Measurements from ENCODE around the gene SVEP1. TPM values are rescaled to one million over a fixed set of nuclear protein-coding genes. Genes with fewer than 3 reads are reported as not detected.
"Not testable (repeated sequence)": the region's sequence is repeated elsewhere in the genome, so short reads cannot be mapped to it uniquely, and the experiment has no call there.

The SVEP1 gene
- total and polyA plus RNA-seq, 7 experiments from 2014 or later = 0.08 to 0.22 TPM; not detected in 5

- no peaks in the 10 kb centered on the region for H3K4me1 Mint-ChIP-seq
- H3K4me3 ChIP-seq (ENCODE audit: low read length) = no peak overlapping the region
- H3K27ac ChIP-seq (ENCODE audit: low read depth, low read length) = no peak overlapping the region
- H3K36me3 ChIP-seq (ENCODE audit: control insufficient read depth in 2 of 3, insufficient read depth in 3 of 3, low read length in 3 of 3) = no peaks in the 10 kb centered on the region
- H3K27me3 ChIP-seq (ENCODE audit: control insufficient read depth in 2 of 2, insufficient read depth in 2 of 2, low read length in 2 of 2) = no peaks in the 10 kb centered on the region
- no peaks in the 10 kb centered on the region for H3K9me3 ChIP-seq (ENCODE audit: control insufficient read depth in 2 of 3, low read length in 3 of 3)
- H3K9me3 Mint-ChIP-seq = peaks cover 0 to 2% (median 0%) of the 10 kb centered on the region in 11 donors
- ChIA-PET POLR2A (no interaction called here), CTCF (no interaction called here)
- H3K27ac Mint-ChIP-seq = no peak overlapping the region
- ATAC-seq (no peak), DNase-seq (no peak)
- H3K4me1 ChIP-seq (ENCODE audit: control insufficient read depth in 2 of 2, insufficient read depth in 2 of 2, low read length in 2 of 2) = no peaks in the 10 kb centered on the region
- no peaks in the 10 kb centered on the region for H3K36me3 Mint-ChIP-seq
- peaks cover 0 to 5% (median 0%) of the 10 kb centered on the region in 5 donors for H3K27me3 Mint-ChIP-seq
- H3K4me3 Mint-ChIP-seq = no peak overlapping the region
- intact Hi-C loops (cut with micrococcal nuclease) = no loop called here
Observed at GRCh38 chr9:110404473-110404872, 175.1 kb downstream of the SVEP1 start.

- ATAC-seq (no peak), DNase-seq (no peak)
- Histone ChIP-seq H3K27me3 (ENCODE audit: control insufficient read depth in 2 of 2, insufficient read depth in 2 of 2, low read length in 2 of 2) (no peaks in the 10 kb centered on the region), H3K4me3 (ENCODE audit: low read length) (no peak overlapping the region), H3K36me3 (ENCODE audit: control insufficient read depth in 2 of 3, insufficient read depth in 3 of 3, low read length in 3 of 3) (no peaks in the 10 kb centered on the region), H3K27ac (ENCODE audit: low read depth, low read length) (no peak overlapping the region), H3K9me3 (ENCODE audit: control insufficient read depth in 2 of 3, low read length in 3 of 3) (no peaks in the 10 kb centered on the region), H3K4me1 (ENCODE audit: control insufficient read depth in 2 of 2, insufficient read depth in 2 of 2, low read length in 2 of 2) (no peaks in the 10 kb centered on the region)
- intact Hi-C loops (cut with micrococcal nuclease) = no loop called here
- Mint-ChIP-seq H3K27me3 (peaks cover 0 to 5% (median 0%) of the 10 kb centered on the region in 5 donors), H3K27ac (no peak overlapping the region), H3K4me1 (no peaks in the 10 kb centered on the region), H3K36me3 (no peaks in the 10 kb centered on the region), H3K4me3 (no peak overlapping the region), H3K9me3 (peaks cover 0 to 4% (median 0%) of the 10 kb centered on the region in 11 donors)
- ChIA-PET POLR2A (no interaction called here), CTCF (no interaction called here)
Observed at GRCh38 chr9:110399983-110400382, 179.6 kb downstream of the SVEP1 start.

GRCh38 chr9:110398992-110399391 lies 180.5 kb downstream of the SVEP1 start:
- intact Hi-C loops (cut with micrococcal nuclease); CTCF ChIA-PET; H3K27ac ChIP-seq (ENCODE audit: low read depth, low read length): not testable (repeated sequence)

DNA sequence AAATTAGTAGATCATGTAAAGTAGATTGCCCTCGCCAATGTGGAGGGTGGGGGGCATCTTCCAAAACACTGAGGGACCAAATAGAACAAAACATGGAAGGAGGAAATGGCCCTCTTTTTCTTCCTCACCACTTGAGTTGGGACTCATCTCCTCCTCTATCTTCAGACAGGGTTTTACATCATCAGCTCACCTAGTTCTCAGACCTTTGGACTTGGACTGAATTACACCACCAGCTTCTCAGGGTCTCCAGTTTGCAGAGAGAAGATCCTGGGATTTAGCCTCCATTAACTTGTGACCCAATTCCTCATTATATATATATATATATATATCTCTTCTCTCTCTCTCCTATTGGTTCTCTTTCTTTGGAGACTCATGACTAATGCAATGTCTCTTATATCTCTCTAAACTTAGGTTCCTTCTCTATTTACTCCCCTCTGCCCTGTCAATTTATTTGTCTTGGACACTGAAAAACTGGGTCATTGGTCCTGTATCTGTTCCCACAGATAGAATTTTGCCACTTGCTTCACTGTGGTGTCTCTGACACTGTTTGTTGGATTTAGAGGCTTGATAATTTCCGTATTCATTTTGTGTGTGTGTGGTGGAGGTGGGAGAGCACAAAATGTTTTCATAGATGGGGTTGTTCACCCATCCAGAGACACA lies 187.6 kb downstream of the SVEP1 start:
- Histone ChIP-seq H3K9me3 (ENCODE audit: control insufficient read depth in 2 of 3, low read length in 3 of 3) (no peaks in the 10 kb centered on the region), H3K36me3 (ENCODE audit: control insufficient read depth in 2 of 3, insufficient read depth in 3 of 3, low read length in 3 of 3) (no peaks in the 10 kb centered on the region), H3K27ac (ENCODE audit: low read depth, low read length) (no peak overlapping the region), H3K27me3 (ENCODE audit: control insufficient read depth in 2 of 2, insufficient read depth in 2 of 2, low read length in 2 of 2) (no peaks in the 10 kb centered on the region), H3K4me1 (ENCODE audit: control insufficient read depth in 2 of 2, insufficient read depth in 2 of 2, low read length in 2 of 2) (no peaks in the 10 kb centered on the region), H3K4me3 (ENCODE audit: low read length) (no peak overlapping the region)
- ATAC-seq (no peak), DNase-seq (no peak)
- H3K27me3 Mint-ChIP-seq = peaks cover 0 to 17% (median 0%) of the 10 kb centered on the region in 5 donors
- H3K4me1 Mint-ChIP-seq = no peaks in the 10 kb centered on the region
- peaks cover 0 to 6% (median 0%) of the 10 kb centered on the region in 11 donors for H3K9me3 Mint-ChIP-seq
- POLR2A ChIA-PET = no interaction called here
- CTCF ChIA-PET = no interaction called here
- H3K36me3 Mint-ChIP-seq = no peaks in the 10 kb centered on the region
- intact Hi-C loops (cut with micrococcal nuclease) = no loop called here
- no peak overlapping the region for H3K4me3 Mint-ChIP-seq
- H3K27ac Mint-ChIP-seq = no peak overlapping the region

More at GRCh38 chr9:110398992-110399391, 180.5 kb downstream of the SVEP1 start:
- H3K27ac Mint-ChIP-seq; ATAC-seq; H3K4me1 ChIP-seq (ENCODE audit: control insufficient read depth in 2 of 2, insufficient read depth in 2 of 2, low read length in 2 of 2); H3K4me1 Mint-ChIP-seq; H3K4me3 Mint-ChIP-seq; DNase-seq; POLR2A ChIA-PET; H3K9me3 Mint-ChIP-seq; H3K36me3 Mint-ChIP-seq; H3K36me3 ChIP-seq (ENCODE audit: control insufficient read depth in 2 of 3, insufficient read depth in 3 of 3, low read length in 3 of 3); H3K27me3 ChIP-seq (ENCODE audit: control insufficient read depth in 2 of 2, insufficient read depth in 2 of 2, low read length in 2 of 2); H3K27me3 Mint-ChIP-seq; H3K9me3 ChIP-seq (ENCODE audit: control insufficient read depth in 2 of 3, low read length in 3 of 3); H3K4me3 ChIP-seq (ENCODE audit: low read length): not testable (repeated sequence)

DNA sequence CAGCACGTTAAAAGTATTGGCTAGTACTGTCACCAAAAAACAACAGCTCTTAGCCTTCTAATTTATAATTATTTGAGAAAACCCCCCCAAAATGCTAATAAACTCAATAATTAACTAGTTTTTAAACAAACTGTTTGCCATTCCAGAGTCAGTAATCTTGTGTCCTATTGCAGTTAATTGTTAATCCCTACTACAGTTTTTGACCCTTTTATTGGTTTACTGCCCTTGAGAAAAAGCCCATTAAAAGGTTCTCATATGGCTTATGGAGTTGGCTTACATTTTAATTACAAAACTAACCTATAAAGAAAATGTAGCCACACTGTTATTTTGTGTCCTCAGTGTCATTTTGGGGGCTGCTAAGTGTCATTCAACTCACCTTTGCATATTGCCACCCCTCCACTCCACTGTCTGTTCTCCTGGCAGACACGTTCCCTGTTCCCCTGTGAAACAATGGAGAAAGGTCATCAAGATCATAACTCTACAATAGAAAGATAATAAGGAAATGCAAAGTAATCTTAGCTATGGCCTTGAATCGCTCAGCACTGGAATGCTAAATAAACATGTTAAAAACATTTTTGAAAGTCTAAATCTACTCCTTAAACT lies 190.3 kb downstream of the SVEP1 start:
- CTCF ChIA-PET = no interaction called here
- no peak overlapping the region for H3K4me3 ChIP-seq (ENCODE audit: low read length)
- H3K9me3 Mint-ChIP-seq = peaks cover 0 to 6% (median 0%) of the 10 kb centered on the region in 11 donors

GRCh38 chr9:110383491-110383890 lies 196.1 kb downstream of the SVEP1 start:
- DNase-seq (no peak), ATAC-seq (no peak)
- Histone ChIP-seq H3K9me3 (ENCODE audit: control insufficient read depth in 2 of 3, low read length in 3 of 3) (no peaks in the 10 kb centered on the region), H3K27me3 (ENCODE audit: control insufficient read depth in 2 of 2, insufficient read depth in 2 of 2, low read length in 2 of 2) (no peaks in the 10 kb centered on the region), H3K27ac (ENCODE audit: low read depth, low read length) (no peak overlapping the region), H3K4me3 (ENCODE audit: low read length) (no peak overlapping the region), H3K36me3 (ENCODE audit: control insufficient read depth in 2 of 3, insufficient read depth in 3 of 3, low read length in 3 of 3) (no peaks in the 10 kb centered on the region), H3K4me1 (ENCODE audit: control insufficient read depth in 2 of 2, insufficient read depth in 2 of 2, low read length in 2 of 2) (no peaks in the 10 kb centered on the region)
- CTCF ChIA-PET = no interaction called here
- no peaks in the 10 kb centered on the region for H3K4me1 Mint-ChIP-seq
- POLR2A ChIA-PET = no interaction called here
- intact Hi-C loops (cut with micrococcal nuclease) = no loop called here
- H3K4me3 Mint-ChIP-seq = no peak overlapping the region
- no peaks in the 10 kb centered on the region for H3K36me3 Mint-ChIP-seq
- H3K27me3 Mint-ChIP-seq = peaks cover 4 to 25% (median 8%) of the 10 kb centered on the region in 5 donors
- H3K9me3 Mint-ChIP-seq = peaks cover 0 to 4% (median 0%) of the 10 kb centered on the region in 11 donors
- no peak overlapping the region for H3K27ac Mint-ChIP-seq

More for the DNA sequence above, 190.3 kb downstream of the SVEP1 start:
- Histone ChIP-seq H3K27ac (ENCODE audit: low read depth, low read length) (no peak overlapping the region), H3K27me3 (ENCODE audit: control insufficient read depth in 2 of 2, insufficient read depth in 2 of 2, low read length in 2 of 2) (no peaks in the 10 kb centered on the region), H3K9me3 (ENCODE audit: control insufficient read depth in 2 of 3, low read length in 3 of 3) (no peaks in the 10 kb centered on the region), H3K4me1 (ENCODE audit: control insufficient read depth in 2 of 2, insufficient read depth in 2 of 2, low read length in 2 of 2) (no peaks in the 10 kb centered on the region), H3K36me3 (ENCODE audit: control insufficient read depth in 2 of 3, insufficient read depth in 3 of 3, low read length in 3 of 3) (no peaks in the 10 kb centered on the region)
- H3K36me3 Mint-ChIP-seq = no peaks in the 10 kb centered on the region
- peaks cover 0 to 17% (median 4%) of the 10 kb centered on the region in 5 donors for H3K27me3 Mint-ChIP-seq
- POLR2A ChIA-PET = no interaction called here
- intact Hi-C loops (cut with micrococcal nuclease) = no loop called here
- DNase-seq = no peak
- no peaks in the 10 kb centered on the region for H3K4me1 Mint-ChIP-seq
- no peak for ATAC-seq
- H3K4me3 Mint-ChIP-seq = no peak overlapping the region
- H3K27ac Mint-ChIP-seq = no peak overlapping the region

DNA sequence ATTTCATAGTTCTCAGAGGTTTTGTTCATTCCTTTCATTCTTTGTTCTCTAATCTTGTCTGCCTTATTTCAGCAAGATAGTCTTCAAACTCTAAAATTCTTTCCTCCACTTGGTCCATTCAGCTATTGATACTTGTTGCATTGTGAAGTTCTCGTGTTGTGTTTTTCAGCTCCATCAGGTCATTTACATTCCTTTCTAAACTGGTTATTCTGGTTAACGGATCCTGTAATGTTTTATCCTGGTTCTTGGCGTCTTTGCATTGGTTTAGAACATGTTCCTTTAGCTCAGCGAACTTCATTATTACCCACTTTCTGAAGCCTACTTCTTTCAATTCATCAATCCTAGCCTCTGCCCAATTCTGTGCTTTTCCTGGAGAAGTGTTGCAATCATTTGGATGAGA lies 196.8 kb downstream of the SVEP1 start:
- ChIA-PET CTCF (no interaction called here), POLR2A (no interaction called here)
- intact Hi-C loops (cut with micrococcal nuclease) = no loop called here
- H3K27ac Mint-ChIP-seq = no peak overlapping the region
- no peak for DNase-seq
- H3K27me3 ChIP-seq (ENCODE audit: control insufficient read depth in 2 of 2, insufficient read depth in 2 of 2, low read length in 2 of 2) = no peaks in the 10 kb centered on the region
- no peaks in the 10 kb centered on the region for H3K36me3 Mint-ChIP-seq
- H3K4me1 Mint-ChIP-seq = no peaks in the 10 kb centered on the region
- no peak overlapping the region for H3K27ac ChIP-seq (ENCODE audit: low read depth, low read length)
- no peaks in the 10 kb centered on the region for H3K36me3 ChIP-seq (ENCODE audit: control insufficient read depth in 2 of 3, insufficient read depth in 3 of 3, low read length in 3 of 3)
- no peak overlapping the region for H3K4me3 Mint-ChIP-seq
- peaks cover 4 to 22% (median 16%) of the 10 kb centered on the region in 5 donors for H3K27me3 Mint-ChIP-seq
- H3K9me3 Mint-ChIP-seq = peaks cover 0 to 10% (median 0%) of the 10 kb centered on the region in 11 donors
- H3K4me1 ChIP-seq (ENCODE audit: control insufficient read depth in 2 of 2, insufficient read depth in 2 of 2, low read length in 2 of 2) = no peaks in the 10 kb centered on the region
- H3K4me3 ChIP-seq (ENCODE audit: low read length) = no peak overlapping the region
- H3K9me3 ChIP-seq (ENCODE audit: control insufficient read depth in 2 of 3, low read length in 3 of 3) = no peaks in the 10 kb centered on the region
- no peak for ATAC-seq
